H1 (cell line): Measurements from ENCODE around the gene ELMO1. TPM values are rescaled to one million over a fixed set of nuclear protein-coding genes. Genes with fewer than 3 reads are reported as not detected.

Experiments
- CTCF ChIA-PET: fragments of 300-600 bp; sonication (Branson Sonifier 250); formaldehyde crosslinking; loops from one replicate; lab custom pipeline; 2021; ENCODE audit not compliant: partially characterized antibody; lab: Charles Lee
- POLR2A ChIA-PET: fragments of 300-600 bp; sonication (Branson Sonifier 250); formaldehyde crosslinking; loops from one replicate; lab custom pipeline; 2021; ENCODE audit warnings: inconsistent platforms; ENCODE audit not compliant: partially characterized antibody; lab: Charles Lee
- DNase-seq, 2 experiments: peaks; one replicate each; pipeline versions ENCODE4 v3.0.0 to v3.0.0-alpha.2; 2010 to 2022; ENCODE audit warnings: low spot score in 2 of 2, low read depth in 1 of 2, mixed read lengths in 1 of 2
- FAIRE-seq: peaks from 2 replicates; lab custom pipeline; 2011; peaks lifted over from hg19 to GRCh38; lab: Jason Lieb, UNC
- H2AFZ ChIP-seq: 2 replicates; pipeline ENCODE4 v1.8.1; 2012; ENCODE audit warnings: low read length, inconsistent platforms
- H2AK5ac ChIP-seq: 2 replicates; pipeline ENCODE4 v1.6.1; 2013; ENCODE audit warnings: low read depth, low read length
- H2BK120ac ChIP-seq: replicated peaks from 2 replicates; pipeline ENCODE3; 2013; ENCODE audit warnings: low read depth, low read length, inconsistent platforms
- H2BK12ac ChIP-seq: 2 replicates; pipeline ENCODE4 v1.6.1; 2013; ENCODE audit warnings: low read depth, low read length
- H2BK15ac ChIP-seq: 2 replicates; pipeline ENCODE4 v1.6.1; 2013; ENCODE audit warnings: low read length
- H2BK20ac ChIP-seq: 2 replicates; pipeline ENCODE4 v1.6.1; 2013; ENCODE audit warnings: low read length
- H2BK5ac ChIP-seq: 2 replicates; pipeline ENCODE4 v1.6.1; 2013; ENCODE audit warnings: low read depth, low read length
- H3K14ac ChIP-seq: 2 replicates; pipeline ENCODE4 v1.6.1; 2013; ENCODE audit warnings: inconsistent platforms; ENCODE audit not compliant: insufficient read length
- H3K18ac ChIP-seq: 2 replicates; pipeline ENCODE4 v1.6.1; 2013; ENCODE audit warnings: low read length; ENCODE audit errors: extremely low read depth
- H3K23ac ChIP-seq: 2 replicates; pipeline ENCODE4 v1.6.1; 2013; ENCODE audit warnings: inconsistent platforms; ENCODE audit not compliant: insufficient read length
- H3K23me2 ChIP-seq: 2 replicates; pipeline ENCODE4 v1.6.1; 2013; ENCODE audit warnings: low read depth, low read length
- H3K27ac ChIP-seq: 2 replicates; pipeline ENCODE4 v1.6.1; 2011; ENCODE audit warnings: low read depth, low read length, inconsistent platforms
- H3K27me3 ChIP-seq, 4 experiments: replicated peaks in 1 of 4; 1 replicate in 1 of 4; 2 replicates in 3 of 4; pipeline versions ENCODE4 v1.6.1 to v1.8.1; 2011 to 2013; ENCODE audit warnings: low read length in 3 of 4, mild to moderate bottlenecking in 3 of 4, inconsistent platforms in 2 of 4, mixed read lengths in 2 of 4, moderate library complexity in 1 of 4; ENCODE audit not compliant: control insufficient read depth in 3 of 4, insufficient read depth in 3 of 4; ENCODE audit errors: extremely low read depth in 1 of 4
- H3K36me3 ChIP-seq, 4 experiments: 2 replicates each; pipeline versions ENCODE4 v1.6.1 to v1.8.1; 2011 to 2013; ENCODE audit warnings: mild to moderate bottlenecking in 4 of 4, low read length in 3 of 4, moderate library complexity in 2 of 4, control low read depth in 1 of 4, inconsistent platforms in 1 of 4; ENCODE audit not compliant: insufficient read depth in 4 of 4, control insufficient read depth in 2 of 4
- H3K4ac ChIP-seq: replicated peaks from 2 replicates; pipeline ENCODE3; 2013; ENCODE audit warnings: low read length, low read depth, mixed read lengths, inconsistent platforms; ENCODE audit not compliant: insufficient read length
- H3K4me1 ChIP-seq, 4 experiments: replicated peaks in 1 of 4; 1 replicate in 1 of 4; 2 replicates in 3 of 4; pipeline versions ENCODE4 v1.6.1 to v1.8.1; 2011 to 2013; ENCODE audit warnings: low read length in 3 of 4, inconsistent platforms in 2 of 4, mixed read lengths in 1 of 4; ENCODE audit not compliant: insufficient read depth in 4 of 4, control insufficient read depth in 3 of 4
- H3K4me2 ChIP-seq, 2 experiments: 2 replicates each; pipeline versions ENCODE4 v1.6.1 to v1.8.1; 2011 to 2013; ENCODE audit warnings: low read depth in 2 of 2, low read length in 2 of 2, control low read depth in 1 of 2, inconsistent platforms in 1 of 2, mild to moderate bottlenecking in 1 of 2; ENCODE audit not compliant: insufficient read depth in 1 of 2
- H3K4me3 ChIP-seq, 4 experiments: fragments of 200-600, 300-600 bp in 1 of 4; sonication (generic), shearing (Covaris generic), sonication (Bioruptor Twin) in 1 of 4; 2 replicates each; pipeline versions ENCODE4 v1.5.1 to v1.8.1; 2011 to 2016; ENCODE audit warnings: low read length in 4 of 4, low read depth in 3 of 4, control low read depth in 2 of 4, inconsistent platforms in 2 of 4, mild to moderate bottlenecking in 2 of 4, mixed read lengths in 1 of 4, moderate library complexity in 1 of 4; ENCODE audit not compliant: insufficient read depth in 2 of 4; ENCODE audit errors: extremely low read depth in 1 of 4
- H3K56ac ChIP-seq: replicated peaks from 2 replicates; pipeline ENCODE3; 2013; ENCODE audit warnings: low read depth, mild to moderate bottlenecking, mixed read lengths, low read length, inconsistent platforms; ENCODE audit not compliant: insufficient read length
- H3K79me1 ChIP-seq: 2 replicates; pipeline ENCODE4 v1.6.1; 2013; ENCODE audit warnings: low read depth, low read length, control low read depth
- H3K79me2 ChIP-seq, 2 experiments: 2 replicates each; pipeline versions ENCODE4 v1.6.1 to v1.8.1; 2012 to 2013; ENCODE audit warnings: low read length in 2 of 2, mild to moderate bottlenecking in 2 of 2, inconsistent platforms in 1 of 2; ENCODE audit not compliant: insufficient read depth in 2 of 2, control insufficient read depth in 1 of 2
- H3K9ac ChIP-seq, 4 experiments: replicated peaks in 1 of 4; 1 replicate in 1 of 4; 2 replicates in 3 of 4; pipeline versions ENCODE4 v1.6.1 to v1.8.1; 2011 to 2013; ENCODE audit warnings: low read depth in 3 of 4, low read length in 3 of 4, control low read depth in 2 of 4, mild to moderate bottlenecking in 2 of 4, moderate library complexity in 2 of 4, inconsistent platforms in 1 of 4; ENCODE audit errors: extremely low read depth in 1 of 4
- H3K9me3 ChIP-seq, 2 experiments: 2 replicates each; pipeline versions ENCODE4 v1.6.1 to v1.8.1; 2012 to 2013; ENCODE audit warnings: mild to moderate bottlenecking in 2 of 2, moderate library complexity in 2 of 2, control low read depth in 1 of 2, inconsistent platforms in 1 of 2, low read depth in 1 of 2, low read length in 1 of 2, mixed read lengths in 1 of 2; ENCODE audit not compliant: insufficient read depth in 2 of 2
- H4K20me1 ChIP-seq, 2 experiments: replicated peaks in 1 of 2; 2 replicates each; pipeline versions ENCODE3 to v1.8.1; 2011 to 2013; ENCODE audit warnings: inconsistent platforms in 2 of 2, low read length in 2 of 2, mild to moderate bottlenecking in 1 of 2; ENCODE audit not compliant: insufficient read depth in 2 of 2, control insufficient read depth in 1 of 2
- H4K5ac ChIP-seq: 2 replicates; pipeline ENCODE4 v1.6.1; 2013; ENCODE audit warnings: low read length, low read depth, mixed read lengths, inconsistent platforms; ENCODE audit not compliant: insufficient read length
- H4K8ac ChIP-seq: 2 replicates; pipeline ENCODE4 v1.8.0; 2013; ENCODE audit warnings: mild to moderate bottlenecking, moderate library complexity, low read length, inconsistent platforms; ENCODE audit not compliant: insufficient read depth; ENCODE audit errors: extremely low read depth
- H4K91ac ChIP-seq: replicated peaks from 2 replicates; pipeline ENCODE3; 2013; ENCODE audit warnings: low read length, mixed read lengths, inconsistent platforms; ENCODE audit not compliant: insufficient read length
- BRCA1 ChIP-seq: IDR thresholded peaks from 2 replicates; pipeline ENCODE4 v1.6.1; 2012; ENCODE audit warnings: low read depth, low read length, improper control_type of control experiment
- CEBPB ChIP-seq: IDR thresholded peaks from 2 replicates; pipeline ENCODE4 v1.6.1; 2012; ENCODE audit warnings: low read depth, low read length
- CTBP2 ChIP-seq: IDR thresholded peaks from 2 replicates; pipeline ENCODE4 v1.7.0; 2011; ENCODE audit warnings: borderline replicate concordance, mild to moderate bottlenecking, moderate library complexity, mixed read lengths, low read length; ENCODE audit not compliant: insufficient read depth, insufficient read length
- EP300 ChIP-seq, 2 experiments: IDR thresholded peaks; 1 replicate in 1 of 2; 2 replicates in 1 of 2; pipeline ENCODE4 v1.6.1; 2011 to 2012; ENCODE audit warnings: low read depth in 2 of 2, low read length in 2 of 2, mild to moderate bottlenecking in 2 of 2, borderline replicate concordance in 1 of 2, inconsistent platforms in 1 of 2, moderate library complexity in 1 of 2
- GABPA ChIP-seq: IDR thresholded peaks from 2 replicates; pipeline ENCODE4 v1.6.1; 2011; ENCODE audit warnings: mild to moderate bottlenecking, low read length, moderate library complexity, borderline replicate concordance; ENCODE audit not compliant: insufficient read depth
- KDM4A ChIP-seq: IDR thresholded peaks from one replicate; pipeline ENCODE4 v1.7.1; 2012; ENCODE audit warnings: low read depth, mild to moderate bottlenecking, moderate library complexity, low read length, inconsistent platforms; ENCODE audit not compliant: severe bottlenecking
- KDM5A ChIP-seq: fragments of 200-600 bp; IDR thresholded peaks from 2 replicates; pipeline ENCODE4 v1.7.1; 2012; ENCODE audit warnings: mild to moderate bottlenecking, low read length, inconsistent platforms, mixed read lengths
- MAFK ChIP-seq: IDR thresholded peaks from 2 replicates; pipeline ENCODE4 v1.6.1; 2012; ENCODE audit warnings: low read depth, mild to moderate bottlenecking, improper control_type of control experiment, low read length
- SIRT6 ChIP-seq: IDR thresholded peaks from one replicate; pipeline ENCODE4 v1.7.1; 2012; ENCODE audit warnings: low read length, inconsistent platforms
- SIX5 ChIP-seq: IDR thresholded peaks from 2 replicates; pipeline ENCODE4 v1.6.1; 2011; ENCODE audit warnings: mild to moderate bottlenecking, low read depth, low read length
- SRF ChIP-seq: IDR thresholded peaks from 2 replicates; pipeline ENCODE4 v1.6.1; 2011; ENCODE audit warnings: mild to moderate bottlenecking, low read depth, low read length, moderate library complexity
- TAF1 ChIP-seq: IDR thresholded peaks from 2 replicates; pipeline ENCODE4 v1.6.1; 2011; ENCODE audit warnings: mild to moderate bottlenecking, low read depth, low read length
- YY1 ChIP-seq: IDR thresholded peaks from 2 replicates; pipeline ENCODE4 v1.6.1; 2011; ENCODE audit warnings: low read depth, mild to moderate bottlenecking, low read length
- WGBS, 2 experiments: shearing (Covaris generic) in 1 of 2; methylation state at CpG; one replicate each; pipeline versions ENCODE4 v1.1.6 to v1.1.7; 2013 to 2015; ENCODE audit warnings: low lambda C conversion rate in 2 of 2, mixed read lengths in 2 of 2, inconsistent platforms in 1 of 2, low coverage in 1 of 2, missing lambda C conversion rate in 1 of 2; ENCODE audit not compliant: insufficient replicate concordance in 2 of 2, insufficient coverage in 1 of 2, insufficient read length in 1 of 2; ENCODE audit errors: extremely low coverage in 1 of 2, missing lambda C conversion rate in 1 of 2; 5-methylcytosine and 5-hydroxymethylcytosine counted together
- polyA plus RNA-seq, 7 experiments: library from polyadenylated mRNA; depleted of rRNA in 3 of 7; stranded (reverse) in 5 of 7; unstranded in 2 of 7; fragments of >200 nt in 5 of 7; fragments of 200-250 nt in 2 of 7; gene quantifications; 1 replicate in 5 of 7; 2 replicates in 1 of 7; 4 replicates in 1 of 7; pipeline versions ENCODE4 v1.2.1 to v1.2.3, GENCODE V29; 2011 to 2013; ENCODE audit warnings: missing spikeins in 2 of 7, mixed read lengths in 2 of 7
- total RNA-seq: library from RNA; stranded (reverse); fragmentation: NEBNext Ultra II Directional; extraction: Animal tissue kit (Norgen Biotek cat#: 25700); gene quantifications from 2 replicates; pipeline ENCODE4 v1.2.1, GENCODE V29; 2021

The ELMO1 gene
- total and polyA plus RNA-seq, 2 of the 8 experiments (the other 6 are each of a cell fraction or from before 2014, with no cell fraction given), result 18.4 to 21.0 TPM

DNA sequence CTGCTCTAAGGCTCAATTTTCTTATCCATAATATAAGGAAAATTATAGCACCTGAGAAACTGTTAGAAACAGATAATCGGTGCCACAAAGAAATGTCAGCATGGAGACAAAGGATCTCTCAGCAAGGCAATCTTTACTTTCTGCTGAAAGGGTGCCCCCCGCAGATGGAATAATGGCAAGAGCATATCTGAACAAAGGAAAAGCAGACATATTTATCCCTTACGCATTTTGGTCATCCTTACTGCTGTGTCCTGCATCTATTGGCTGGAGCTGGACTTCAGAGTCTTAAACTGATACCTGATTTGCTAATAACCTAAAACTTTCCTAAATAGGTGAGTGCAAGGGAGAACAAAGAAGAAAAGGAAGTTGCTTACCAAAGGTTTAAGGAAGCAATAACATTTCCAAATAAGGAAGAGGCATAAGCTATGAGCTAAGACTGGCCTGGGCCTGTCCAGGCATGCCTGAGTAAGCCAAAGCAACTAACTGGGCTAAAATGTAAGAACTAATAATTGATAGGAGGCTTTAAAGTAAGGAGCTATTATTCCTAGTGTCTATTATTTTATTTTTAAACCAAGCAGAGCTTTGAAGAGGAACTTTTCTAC lies 39.6 kb upstream of the ELMO1 start:
- H3K9me3 ChIP-seq, result no peaks in the 10 kb centered on the region
- H4K5ac ChIP-seq, result no peak overlapping the region
- H2BK20ac ChIP-seq, result no peak overlapping the region; the same call in 1 of the 2 replicates
- H3K79me2 ChIP-seq, result no peaks in the 10 kb centered on the region
- FAIRE-seq (peak; percentile 75), DNase-seq (no peak)
- H4K91ac ChIP-seq, result no peak overlapping the region
- H3K23ac ChIP-seq, result no peak overlapping the region
- H3K4me3 ChIP-seq, result no peak overlapping the region; a peak in 1 of 8 replicates
- no peak overlapping the region for H3K56ac ChIP-seq
- 66% methylated on average over 3 of the region's 3 CpGs; no CpG with 5 or more reads in 1 of the 2 experiments for WGBS, 2 experiments
- no peak overlapping the region for H2BK15ac ChIP-seq
- ChIA-PET CTCF (interaction anchor here (0.6 to 2.2 kb wide), 12 partner anchors 9 to 253 kb away, joined by 3 to 6 read pairs (median 4); no protein-coding TSS in a partner anchor), POLR2A (interaction anchor here (0.6 to 1.1 kb wide), 5 partner anchors 13 to 722 kb away, joined by 3 to 5 read pairs (median 3); no protein-coding TSS in a partner anchor)
- no peaks in the 10 kb centered on the region; a peak in 1 of 7 replicates for H3K27me3 ChIP-seq
- no peaks in the 10 kb centered on the region for H4K20me1 ChIP-seq
- peak overlapping the region; percentile 78 for H3K27ac ChIP-seq
- no peaks in the 10 kb centered on the region for H3K79me1 ChIP-seq
- H3K36me3 ChIP-seq, result no peaks in the 10 kb centered on the region
- no peak overlapping the region for H4K8ac ChIP-seq
- H3K14ac ChIP-seq, result no peak overlapping the region
- H3K4me2 ChIP-seq, result no peak overlapping the region; a peak in 1 of 4 replicates
- H3K4ac ChIP-seq, result no peak overlapping the region
- no peak overlapping the region for H3K9ac ChIP-seq
- peaks cover 0 to 11% (median 2%) of the 10 kb centered on the region in 4 experiments; a peak in 2 of 7 replicates for H3K4me1 ChIP-seq
- no peak overlapping the region for H2BK12ac ChIP-seq
- H2BK120ac ChIP-seq, result no peak overlapping the region
- H2AK5ac ChIP-seq, result no peak overlapping the region
- no peak overlapping the region for H2AFZ ChIP-seq
- no peak overlapping the region for H3K18ac ChIP-seq
- H2BK5ac ChIP-seq, result peak overlapping the region; percentile 80; the same call in 1 of the 2 replicates
- H3K23me2 ChIP-seq, result no peaks in the 10 kb centered on the region
- no peak for TF ChIP-seq CTBP2
- no peak for TF ChIP-seq KDM4A
- TF ChIP-seq TAF1, result no peak
- no peak for TF ChIP-seq GABPA
- no peak for TF ChIP-seq EP300 (IDR thresholded peaks at IDR 0.05; ENCODE audit: borderline replicate concordance in 1 of 2, low read depth in 2 of 2, low read length in 2 of 2)
- no peak for TF ChIP-seq KDM5A
- peak; percentile 91 for TF ChIP-seq SRF
- TF ChIP-seq SIX5, result no peak
- no peak for TF ChIP-seq CEBPB
- no peak for TF ChIP-seq YY1
- no peak for TF ChIP-seq SIRT6
- TF ChIP-seq MAFK, result no peak
- TF ChIP-seq BRCA1, result no peak
